Measurements from ENCODE around the gene PCBP2.

DNA sequence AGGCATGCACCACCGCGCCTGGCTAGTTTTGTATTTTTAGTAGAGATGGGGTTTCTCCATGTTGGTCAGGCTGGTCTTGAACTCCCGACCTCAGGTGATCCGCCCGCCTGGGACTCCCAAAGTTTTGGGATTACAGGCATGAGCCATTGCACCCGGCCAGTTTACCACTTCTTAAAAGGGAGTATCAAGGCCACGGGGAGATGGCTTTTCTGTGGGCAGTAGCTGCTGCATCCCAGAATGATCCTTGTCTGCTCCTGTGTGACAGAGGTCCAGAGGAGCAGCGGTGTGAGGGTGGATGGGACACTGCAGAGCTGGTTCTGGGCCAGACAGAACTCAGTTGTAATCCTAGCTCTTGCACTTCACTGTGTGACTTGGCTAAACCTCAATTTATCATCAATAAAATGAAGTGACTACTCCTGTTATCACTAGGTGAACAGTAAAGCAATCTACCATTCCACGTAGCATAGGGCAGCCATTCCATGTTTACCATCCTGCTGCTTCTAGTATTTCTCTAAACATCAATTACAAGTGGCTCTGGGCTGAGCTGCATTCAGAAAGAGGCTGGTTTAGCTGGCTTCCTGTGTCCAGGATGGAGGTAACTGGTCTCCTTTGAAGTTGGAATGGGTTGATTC lies 58.4 kb downstream of the PCBP2 start:
- no peak for TF ChIP-seq CTCF (IDR thresholded peaks at IDR 0.05)
- TF ChIP-seq POLR2A (IDR thresholded peaks at IDR 0.05): no peak
